SK-N-MC (cell line): Measurements from ENCODE around the gene PLCB3.

Experiments used
- EZH2 ChIP-seq: fragments of 200-600 bp; sonication (generic); IDR thresholded peaks from one replicate; pipeline ENCODE4 v1.6.1; 2017; ENCODE audit warnings: antibody characterized with exemption
- POLR2AphosphoS5 ChIP-seq: IDR thresholded peaks from 2 replicates; pipeline ENCODE4 v1.6.1; 2012; ENCODE audit warnings: mild to moderate bottlenecking, low read depth, low read length, borderline replicate concordance

DNA sequence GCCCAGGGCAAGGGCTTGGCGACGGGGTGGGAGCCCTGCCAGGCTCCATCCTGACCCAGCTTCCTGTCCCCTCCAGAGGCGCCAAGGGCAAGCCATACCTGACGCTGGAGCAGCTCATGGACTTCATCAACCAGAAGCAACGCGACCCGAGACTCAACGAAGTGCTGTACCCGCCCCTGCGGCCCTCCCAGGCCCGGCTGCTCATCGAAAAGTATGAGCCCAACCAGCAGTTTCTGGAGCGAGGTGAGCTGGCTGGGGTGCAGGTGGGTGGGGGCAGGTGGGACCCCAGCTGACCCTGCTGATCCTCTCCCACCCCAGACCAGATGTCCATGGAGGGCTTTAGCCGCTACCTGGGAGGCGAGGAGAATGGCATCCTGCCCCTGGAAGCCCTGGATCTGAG, 5.0 kb downstream of the PLCB3 start:
- TF ChIP-seq EZH2 (no peak), POLR2AphosphoS5 (no peak)
